HCT116 (cell line): Measurements from ENCODE around the gene UPF1.

Experiments used
- CBX3 ChIP-seq: IDR thresholded peaks from 2 replicates; pipeline ENCODE4 v1.6.1; 2012; ENCODE audit warnings: low read depth
- CEBPB ChIP-seq: IDR thresholded peaks from 2 replicates; pipeline ENCODE4 v1.6.1; 2012; ENCODE audit warnings: low read depth
- EZH2 ChIP-seq: fragments of 200-600 bp; sonication (generic); IDR thresholded peaks from 2 replicates; pipeline ENCODE4 v1.6.1; 2017; ENCODE audit warnings: antibody characterized with exemption, mixed run types
- EZH2phosphoT487 ChIP-seq: fragments of 200-600 bp; IDR thresholded peaks from 2 replicates; pipeline ENCODE4 v1.6.1; 2018; ENCODE audit warnings: antibody characterized with exemption, borderline replicate concordance
- POLR2A ChIP-seq: IDR thresholded peaks from 2 replicates; pipeline ENCODE4 v1.7.0; 2011; ENCODE audit warnings: borderline replicate concordance; ENCODE audit not compliant: insufficient read depth, insufficient read length; ENCODE audit errors: extremely low read depth
- POLR2AphosphoS5 ChIP-seq: IDR thresholded peaks from 2 replicates; pipeline ENCODE4 v1.6.1; 2011; ENCODE audit warnings: mild to moderate bottlenecking, low read depth, low read length, moderate library complexity
- RAD21 ChIP-seq: IDR thresholded peaks from 2 replicates; pipeline ENCODE4 v1.6.1; 2012; ENCODE audit warnings: low read depth, mild to moderate bottlenecking
- ZFX ChIP-seq: fragments of 450-650 bp; IDR thresholded peaks from 2 replicates; pipeline ENCODE4 v1.6.1; 2017
- ZNF274 ChIP-seq: fragments of 200-500 bp; sonication (Bioruptor generic); IDR thresholded peaks from 2 replicates; pipeline ENCODE4 v1.6.1; 2014; ENCODE audit warnings: mild to moderate bottlenecking, low read depth, low read length, inconsistent platforms
- TF ChIP-seq, protein P1 (sequence below), 3 experiments: fragments of 200-600 bp in 1 of 3; sonication (generic) in 1 of 3; IDR thresholded peaks in 2 of 3; conservative IDR thresholded peaks in 1 of 3; 2 replicates each; pipeline ENCODE4 v1.5.1; 2012 to 2017; ENCODE audit warnings: low read depth in 2 of 3, low read length in 2 of 3, antibody characterized with exemption in 1 of 3, borderline replicate concordance in 1 of 3, control low read depth in 1 of 3, mild to moderate bottlenecking in 1 of 3, mixed read lengths in 1 of 3, mixed run types in 1 of 3, moderate library complexity in 1 of 3; ENCODE audit not compliant: insufficient read depth in 1 of 3
- TF ChIP-seq, protein P2 (sequence below): IDR thresholded peaks from 2 replicates; pipeline ENCODE4 v1.6.1; 2012
- TF ChIP-seq, protein P3 (sequence below): IDR thresholded peaks from 2 replicates; pipeline ENCODE4 v1.6.1; 2012; ENCODE audit warnings: low read depth

DNA sequence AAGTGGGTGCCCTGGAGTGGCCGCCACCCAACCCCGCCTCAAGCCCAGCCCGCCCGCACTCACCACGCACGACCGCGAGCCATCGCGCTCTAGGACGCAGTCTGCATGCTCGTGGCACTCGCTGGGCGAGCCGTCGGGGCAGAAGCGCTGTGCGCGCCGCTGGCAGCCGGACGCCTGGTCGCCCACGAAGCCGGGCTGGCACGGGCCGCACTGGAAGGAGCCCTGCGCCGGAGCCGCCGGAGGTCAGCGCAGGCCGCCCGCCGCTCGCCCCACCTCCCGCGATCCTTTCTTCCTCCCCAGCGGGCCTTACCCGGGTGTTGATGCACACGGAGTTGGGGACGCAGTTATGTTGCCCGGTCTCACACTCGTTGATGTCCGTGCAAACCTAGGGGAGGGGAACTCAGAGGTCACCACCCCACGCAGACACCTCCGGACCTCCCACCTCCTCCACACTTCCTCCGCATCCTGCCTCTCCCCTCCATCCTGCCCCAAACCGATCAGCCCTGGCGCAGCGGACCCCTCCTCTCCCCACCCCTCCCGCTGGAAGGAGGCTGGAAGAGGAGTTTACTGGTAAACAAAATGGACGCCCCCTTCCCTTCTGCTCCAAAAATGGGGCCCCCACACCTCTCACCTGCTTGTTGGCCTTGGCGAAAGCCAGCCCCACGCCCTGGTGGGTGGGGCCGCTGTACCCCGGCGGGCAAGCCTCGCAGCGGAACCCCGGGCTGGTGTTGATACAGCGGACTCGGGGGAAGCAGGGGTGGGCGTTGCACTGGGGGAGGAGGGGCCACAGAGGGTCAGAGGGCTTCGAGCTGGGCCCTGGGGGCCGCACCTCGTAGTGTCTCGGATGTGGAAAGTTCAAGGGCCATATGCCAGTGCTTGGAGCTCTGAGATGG is 43.0 kb upstream of the UPF1 start:
- TF ChIP-seq ZFX, result no peak
- TF ChIP-seq, protein P1, sequence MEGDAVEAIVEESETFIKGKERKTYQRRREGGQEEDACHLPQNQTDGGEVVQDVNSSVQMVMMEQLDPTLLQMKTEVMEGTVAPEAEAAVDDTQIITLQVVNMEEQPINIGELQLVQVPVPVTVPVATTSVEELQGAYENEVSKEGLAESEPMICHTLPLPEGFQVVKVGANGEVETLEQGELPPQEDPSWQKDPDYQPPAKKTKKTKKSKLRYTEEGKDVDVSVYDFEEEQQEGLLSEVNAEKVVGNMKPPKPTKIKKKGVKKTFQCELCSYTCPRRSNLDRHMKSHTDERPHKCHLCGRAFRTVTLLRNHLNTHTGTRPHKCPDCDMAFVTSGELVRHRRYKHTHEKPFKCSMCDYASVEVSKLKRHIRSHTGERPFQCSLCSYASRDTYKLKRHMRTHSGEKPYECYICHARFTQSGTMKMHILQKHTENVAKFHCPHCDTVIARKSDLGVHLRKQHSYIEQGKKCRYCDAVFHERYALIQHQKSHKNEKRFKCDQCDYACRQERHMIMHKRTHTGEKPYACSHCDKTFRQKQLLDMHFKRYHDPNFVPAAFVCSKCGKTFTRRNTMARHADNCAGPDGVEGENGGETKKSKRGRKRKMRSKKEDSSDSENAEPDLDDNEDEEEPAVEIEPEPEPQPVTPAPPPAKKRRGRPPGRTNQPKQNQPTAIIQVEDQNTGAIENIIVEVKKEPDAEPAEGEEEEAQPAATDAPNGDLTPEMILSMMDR (IDR thresholded peaks at IDR 0.05 in 2 of 3, conservative IDR thresholded peaks at IDR 0.05 in 1 of 3; ENCODE audit: borderline replicate concordance in 1 of 3, insufficient read depth in 1 of 3, low read depth in 2 of 3, low read length in 2 of 3), result no peak
- TF ChIP-seq CEBPB, result no peak
- TF ChIP-seq POLR2A, result no peak
- TF ChIP-seq RAD21, result no peak
- TF ChIP-seq, protein P2, sequence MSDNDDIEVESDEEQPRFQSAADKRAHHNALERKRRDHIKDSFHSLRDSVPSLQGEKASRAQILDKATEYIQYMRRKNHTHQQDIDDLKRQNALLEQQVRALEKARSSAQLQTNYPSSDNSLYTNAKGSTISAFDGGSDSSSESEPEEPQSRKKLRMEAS, result no peak
- no peak for TF ChIP-seq POLR2AphosphoS5
- TF ChIP-seq ZNF274, result no peak
- TF ChIP-seq EZH2, result no peak
- TF ChIP-seq EZH2phosphoT487, result no peak
- TF ChIP-seq CBX3, result no peak
- TF ChIP-seq, protein P3, sequence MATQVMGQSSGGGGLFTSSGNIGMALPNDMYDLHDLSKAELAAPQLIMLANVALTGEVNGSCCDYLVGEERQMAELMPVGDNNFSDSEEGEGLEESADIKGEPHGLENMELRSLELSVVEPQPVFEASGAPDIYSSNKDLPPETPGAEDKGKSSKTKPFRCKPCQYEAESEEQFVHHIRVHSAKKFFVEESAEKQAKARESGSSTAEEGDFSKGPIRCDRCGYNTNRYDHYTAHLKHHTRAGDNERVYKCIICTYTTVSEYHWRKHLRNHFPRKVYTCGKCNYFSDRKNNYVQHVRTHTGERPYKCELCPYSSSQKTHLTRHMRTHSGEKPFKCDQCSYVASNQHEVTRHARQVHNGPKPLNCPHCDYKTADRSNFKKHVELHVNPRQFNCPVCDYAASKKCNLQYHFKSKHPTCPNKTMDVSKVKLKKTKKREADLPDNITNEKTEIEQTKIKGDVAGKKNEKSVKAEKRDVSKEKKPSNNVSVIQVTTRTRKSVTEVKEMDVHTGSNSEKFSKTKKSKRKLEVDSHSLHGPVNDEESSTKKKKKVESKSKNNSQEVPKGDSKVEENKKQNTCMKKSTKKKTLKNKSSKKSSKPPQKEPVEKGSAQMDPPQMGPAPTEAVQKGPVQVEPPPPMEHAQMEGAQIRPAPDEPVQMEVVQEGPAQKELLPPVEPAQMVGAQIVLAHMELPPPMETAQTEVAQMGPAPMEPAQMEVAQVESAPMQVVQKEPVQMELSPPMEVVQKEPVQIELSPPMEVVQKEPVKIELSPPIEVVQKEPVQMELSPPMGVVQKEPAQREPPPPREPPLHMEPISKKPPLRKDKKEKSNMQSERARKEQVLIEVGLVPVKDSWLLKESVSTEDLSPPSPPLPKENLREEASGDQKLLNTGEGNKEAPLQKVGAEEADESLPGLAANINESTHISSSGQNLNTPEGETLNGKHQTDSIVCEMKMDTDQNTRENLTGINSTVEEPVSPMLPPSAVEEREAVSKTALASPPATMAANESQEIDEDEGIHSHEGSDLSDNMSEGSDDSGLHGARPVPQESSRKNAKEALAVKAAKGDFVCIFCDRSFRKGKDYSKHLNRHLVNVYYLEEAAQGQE, result no peak
